Measurements from ENCODE around the gene RNF115.
A peak's percentile ranks its signal among the peaks of the same experiment; 100 is the strongest.
"Not testable (repeated sequence)": the region's sequence is repeated elsewhere in the genome, so short reads cannot be mapped to it uniquely, and the experiment has no call there.

RNF115 gene

GRCh38 chr1:145719230-145720079 is 104.4 kb downstream of the RNF115 start, which contains the start of gene CD160:
Gene CD160 (plus strand): TSS chr1:145719499. CDS start chr1:145728328, 8,829 bp downstream.
- no peak for TF ChIP-seq MAX (IDR thresholded peaks at IDR 0.05; ENCODE audit: low read depth, low read length)
- no peak for TF ChIP-seq MYC (IDR thresholded peaks at IDR 0.05; ENCODE audit: low read depth, low read length)
- no peak for TF ChIP-seq CTCF (IDR thresholded peaks at IDR 0.05; ENCODE audit: low read depth, low read length)
- TF ChIP-seq POLR2A (IDR thresholded peaks at IDR 0.05; ENCODE audit: extremely low read depth, insufficient read length): no peak
- DNase-seq (ENCODE audit: low read depth): peak; percentile 14
- H3K4me3 ChIP-seq (ENCODE audit: low read depth, low read length): no peak within 1 kb of the TSS

- not testable (repeated sequence) for H3K4me3 ChIP-seq (ENCODE audit: low read depth, low read length); DNase-seq (ENCODE audit: low read depth)
These were observed 105.4 kb downstream of the RNF115 start for GRCh38 chr1:145718465-145718864.

- no peak for DNase-seq (ENCODE audit: low read depth)
- no peak overlapping the region for H3K4me3 ChIP-seq (ENCODE audit: low read depth, low read length)
- TF ChIP-seq POLR2A (IDR thresholded peaks at IDR 0.05; ENCODE audit: extremely low read depth, insufficient read length) (no peak), MYC (IDR thresholded peaks at IDR 0.05; ENCODE audit: low read depth, low read length) (no peak)
These were observed 106.1 kb downstream of the RNF115 start for GRCh38 chr1:145717833-145718232.

- TF ChIP-seq CTCF (IDR thresholded peaks at IDR 0.05; ENCODE audit: low read depth, low read length) (no peak), MYC (IDR thresholded peaks at IDR 0.05; ENCODE audit: low read depth, low read length) (no peak), POLR2A (IDR thresholded peaks at IDR 0.05; ENCODE audit: extremely low read depth, insufficient read length) (no peak), MAX (IDR thresholded peaks at IDR 0.05; ENCODE audit: low read depth, low read length) (no peak)
- H3K4me3 ChIP-seq (ENCODE audit: low read depth, low read length): no peak overlapping the region
- peak; percentile 22 for DNase-seq (ENCODE audit: low read depth)
These were observed 107.1 kb downstream of the RNF115 start for GRCh38 chr1:145716641-145717345.

GRCh38 chr1:145714524-145715111 is 109.3 kb downstream of the RNF115 start:
- TF ChIP-seq POLR2A (IDR thresholded peaks at IDR 0.05; ENCODE audit: extremely low read depth, insufficient read length): no peak
- TF ChIP-seq MAX (IDR thresholded peaks at IDR 0.05; ENCODE audit: low read depth, low read length): no peak
- no peak for TF ChIP-seq MYC (IDR thresholded peaks at IDR 0.05; ENCODE audit: low read depth, low read length)
- TF ChIP-seq CTCF (IDR thresholded peaks at IDR 0.05; ENCODE audit: low read depth, low read length): no peak
- H3K4me3 ChIP-seq (ENCODE audit: low read depth, low read length): no peak overlapping the region
- no peak for DNase-seq (ENCODE audit: low read depth)

GRCh38 chr1:145711213-145711651 is 112.7 kb downstream of the RNF115 start:
- H3K4me3 ChIP-seq (ENCODE audit: low read depth, low read length): no peak overlapping the region
- no peak for DNase-seq (ENCODE audit: low read depth)
- no peak for TF ChIP-seq POLR2A (IDR thresholded peaks at IDR 0.05; ENCODE audit: extremely low read depth, insufficient read length)
- no peak for TF ChIP-seq CTCF (IDR thresholded peaks at IDR 0.05; ENCODE audit: low read depth, low read length)
- no peak for TF ChIP-seq MAX (IDR thresholded peaks at IDR 0.05; ENCODE audit: low read depth, low read length)
- TF ChIP-seq MYC (IDR thresholded peaks at IDR 0.05; ENCODE audit: low read depth, low read length): no peak
